Spleen (tissue), 7 donors: ENCODE results near the gene SLC8A1.

ENCODE experiments used
- POLR2A ChIP-seq, 3 donors: fragments of 450-650 bp; IDR thresholded peaks; one replicate each; pipeline ENCODE4 v1.5.1; 2017; ENCODE audit warnings: antibody characterized with exemption in 3 of 3, mild to moderate bottlenecking in 1 of 3
- POLR2AphosphoS5 ChIP-seq, 3 donors: sonication (generic); formaldehyde crosslinking; IDR thresholded peaks; one replicate each; pipeline ENCODE4 v1.5.1; 2017; ENCODE audit warnings: antibody characterized with exemption in 3 of 3
- TF ChIP-seq, protein P1 (sequence below), 11 experiments: fragments of 200-600 bp in 7 of 11; fragments of 450-650 bp in 4 of 11; sonication (generic) in 4 of 11; IDR thresholded peaks in 8 of 11; conservative IDR thresholded peaks in 3 of 11; 1 replicate in 7 of 11; 2 replicates in 4 of 11; pipeline versions ENCODE4 v1.4.0 to v1.8.0; 2016 to 2021; ENCODE audit warnings: antibody characterized with exemption in 11 of 11, inconsistent platforms in 4 of 11, mild to moderate bottlenecking in 1 of 11
- donor health status: DM: no; HTN: no; CAD: no; lungs with moderate emphysema.
- donor health status: DM: no; HTN: no; CAD: no.
- donor health status: DM: no; HTN: no; CAD: no.

DNA sequence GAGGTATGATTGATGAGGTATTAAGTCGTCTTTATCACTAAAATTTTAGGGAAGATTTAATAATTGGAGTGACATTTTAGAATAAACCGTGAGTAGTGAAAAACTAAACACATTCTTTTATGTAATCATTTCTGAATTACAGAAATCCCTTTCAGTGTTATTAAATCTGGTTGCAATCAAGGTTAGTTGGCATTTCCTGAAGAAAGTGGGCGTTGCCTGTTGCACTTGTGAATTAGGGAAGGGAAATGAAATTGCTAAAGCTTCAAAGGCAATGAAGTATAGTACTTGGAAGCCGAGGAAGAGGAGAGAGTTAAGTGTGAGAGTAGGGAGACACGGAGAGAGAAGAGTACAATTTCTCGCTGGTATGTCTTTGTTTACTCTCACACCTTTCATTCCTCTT is 274.5 kb downstream of the SLC8A1 start:
- TF ChIP-seq, protein P1, sequence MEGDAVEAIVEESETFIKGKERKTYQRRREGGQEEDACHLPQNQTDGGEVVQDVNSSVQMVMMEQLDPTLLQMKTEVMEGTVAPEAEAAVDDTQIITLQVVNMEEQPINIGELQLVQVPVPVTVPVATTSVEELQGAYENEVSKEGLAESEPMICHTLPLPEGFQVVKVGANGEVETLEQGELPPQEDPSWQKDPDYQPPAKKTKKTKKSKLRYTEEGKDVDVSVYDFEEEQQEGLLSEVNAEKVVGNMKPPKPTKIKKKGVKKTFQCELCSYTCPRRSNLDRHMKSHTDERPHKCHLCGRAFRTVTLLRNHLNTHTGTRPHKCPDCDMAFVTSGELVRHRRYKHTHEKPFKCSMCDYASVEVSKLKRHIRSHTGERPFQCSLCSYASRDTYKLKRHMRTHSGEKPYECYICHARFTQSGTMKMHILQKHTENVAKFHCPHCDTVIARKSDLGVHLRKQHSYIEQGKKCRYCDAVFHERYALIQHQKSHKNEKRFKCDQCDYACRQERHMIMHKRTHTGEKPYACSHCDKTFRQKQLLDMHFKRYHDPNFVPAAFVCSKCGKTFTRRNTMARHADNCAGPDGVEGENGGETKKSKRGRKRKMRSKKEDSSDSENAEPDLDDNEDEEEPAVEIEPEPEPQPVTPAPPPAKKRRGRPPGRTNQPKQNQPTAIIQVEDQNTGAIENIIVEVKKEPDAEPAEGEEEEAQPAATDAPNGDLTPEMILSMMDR (IDR thresholded peaks at IDR 0.05 in 8 of 11, conservative IDR thresholded peaks at IDR 0.05 in 3 of 11) = no peak
- no peak for TF ChIP-seq POLR2AphosphoS5 (IDR thresholded peaks at IDR 0.05)
- TF ChIP-seq POLR2A (IDR thresholded peaks at IDR 0.05) = no peak
